ENCODE measurements around the gene TPCN2.

GRCh38 chr11:69053546-69054396 is 5.0 kb downstream of the TPCN2 start:
- no peak for TF ChIP-seq CTCF (IDR thresholded peaks at IDR 0.05)
- no peak for TF ChIP-seq EP300 (IDR thresholded peaks at IDR 0.05)
- TF ChIP-seq POLR2A (IDR thresholded peaks at IDR 0.05): no peak
